HepG2 (cell line): ENCODE results near the gene PIP4K2B. TPM values are rescaled to one million over a fixed set of nuclear protein-coding genes. Genes with fewer than 3 reads are reported as not detected.

ENCODE experiments used
- ARNT2 ChIP-seq: sonication (generic); formaldehyde crosslinking; IDR thresholded peaks from 2 replicates; pipeline ENCODE4 v1.8.0; 2022; ENCODE audit warnings: mild to moderate bottlenecking, low read depth, missing genetic modification reagents, moderate library complexity
- FOSL1 ChIP-seq: sonication (generic); formaldehyde crosslinking; IDR thresholded peaks from 2 replicates; pipeline ENCODE4 v1.9.0; 2021; ENCODE audit warnings: missing genetic modification reagents, borderline replicate concordance
- FOXO1 ChIP-seq: sonication (generic); formaldehyde crosslinking; IDR thresholded peaks from 2 replicates; pipeline ENCODE4 v1.4.0; 2020; ENCODE audit warnings: missing genetic modification reagents
- GTF3A ChIP-seq: sonication (generic); formaldehyde crosslinking; conservative IDR thresholded peaks from 2 replicates; pipeline ENCODE4 v1.4.0; 2020; ENCODE audit warnings: mild to moderate bottlenecking, missing genetic modification reagents
- HOXA9 ChIP-seq: sonication (generic); formaldehyde crosslinking; IDR thresholded peaks from 2 replicates; pipeline ENCODE4 v1.8.1; 2022; ENCODE audit warnings: missing genetic modification reagents, mild to moderate bottlenecking, moderate library complexity, borderline replicate concordance
- SMARCE1 ChIP-seq: fragments of 450-650 bp; IDR thresholded peaks from 2 replicates; pipeline ENCODE4 v1.6.1; 2017; ENCODE audit warnings: borderline replicate concordance
- SP140L ChIP-seq: sonication (generic); formaldehyde crosslinking; IDR thresholded peaks from 2 replicates; pipeline ENCODE4 v1.4.0; 2020; ENCODE audit warnings: missing genetic modification reagents, borderline replicate concordance
- ZNF430 ChIP-seq: sonication (generic); formaldehyde crosslinking; IDR thresholded peaks from 2 replicates; pipeline ENCODE4 v1.9.0; 2021; ENCODE audit warnings: mild to moderate bottlenecking, missing genetic modification reagents
- ZNF552 ChIP-seq: sonication (generic); formaldehyde crosslinking; IDR thresholded peaks from 2 replicates; pipeline ENCODE4 v1.9.0; 2022; ENCODE audit warnings: missing genetic modification reagents, mild to moderate bottlenecking, borderline replicate concordance
- ZNF644 ChIP-seq: IDR thresholded peaks from 2 replicates; pipeline ENCODE4 v1.6.1; 2016; ENCODE audit warnings: low read depth
- ZNF780A ChIP-seq: sonication (generic); formaldehyde crosslinking; IDR thresholded peaks from 2 replicates; pipeline ENCODE4 v1.8.0; 2022; ENCODE audit warnings: mild to moderate bottlenecking, missing genetic modification reagents, moderate library complexity
- polyA plus RNA-seq, 8 experiments: library from polyadenylated mRNA; depleted of rRNA in 3 of 8; stranded (reverse) in 7 of 8; unstranded in 1 of 8; fragments of >200 nt; fragmentation: Illumina TruSeq in 4 of 8; extraction: Trizol in 4 of 8; gene quantifications; 2 replicates each; pipeline versions ENCODE4 v1.2.1 to v1.2.3, GENCODE V29; 2011 to 2016; ENCODE audit warnings: low read depth in 4 of 8, missing spikeins in 1 of 8, mixed read lengths in 1 of 8; ENCODE audit not compliant: insufficient read depth in 1 of 8
- total RNA-seq, 5 experiments: library from RNA; depleted of rRNA; stranded (reverse); fragments of >200 nt; fragmentation: Illumina TruSeq; extraction: Trizol; gene quantifications; 2 replicates each; pipeline ENCODE4 v1.2.3, GENCODE V29; 2016; ENCODE audit warnings: low read depth in 1 of 5
- TF ChIP-seq, protein P1 (sequence below): sonication (generic); formaldehyde crosslinking; IDR thresholded peaks from 2 replicates; pipeline ENCODE4 v1.4.0; 2020; ENCODE audit warnings: missing genetic modification reagents, borderline replicate concordance
- TF ChIP-seq, protein P2 (sequence below): sonication (generic); formaldehyde crosslinking; IDR thresholded peaks from 2 replicates; pipeline ENCODE4 v1.8.1; 2023; ENCODE audit warnings: mild to moderate bottlenecking, moderate library complexity, missing genetic modification reagents
- TF ChIP-seq, protein P3 (sequence below): sonication (generic); formaldehyde crosslinking; IDR thresholded peaks from 2 replicates; pipeline ENCODE4 v1.5.1; 2020; ENCODE audit warnings: missing genetic modification reagents, mild to moderate bottlenecking, borderline replicate concordance
- TF ChIP-seq, protein P4 (sequence below): fragments of 450-650 bp; IDR thresholded peaks from 2 replicates; pipeline ENCODE4 v1.6.1; 2016
- TF ChIP-seq, protein P5 (sequence below): fragments of 450-650 bp; IDR thresholded peaks from 2 replicates; pipeline ENCODE4 v1.6.1; 2017
- TF ChIP-seq, protein P6 (sequence below): sonication (generic); formaldehyde crosslinking; conservative IDR thresholded peaks from 2 replicates; pipeline ENCODE4 v1.4.0; 2020; ENCODE audit warnings: missing genetic modification reagents

PIP4K2B gene
- total and polyA plus RNA-seq, 2 of the 13 experiments (the other 11 are each of a cell fraction or from before 2014, with no cell fraction given), result 20.4 to 54.0 TPM

DNA sequence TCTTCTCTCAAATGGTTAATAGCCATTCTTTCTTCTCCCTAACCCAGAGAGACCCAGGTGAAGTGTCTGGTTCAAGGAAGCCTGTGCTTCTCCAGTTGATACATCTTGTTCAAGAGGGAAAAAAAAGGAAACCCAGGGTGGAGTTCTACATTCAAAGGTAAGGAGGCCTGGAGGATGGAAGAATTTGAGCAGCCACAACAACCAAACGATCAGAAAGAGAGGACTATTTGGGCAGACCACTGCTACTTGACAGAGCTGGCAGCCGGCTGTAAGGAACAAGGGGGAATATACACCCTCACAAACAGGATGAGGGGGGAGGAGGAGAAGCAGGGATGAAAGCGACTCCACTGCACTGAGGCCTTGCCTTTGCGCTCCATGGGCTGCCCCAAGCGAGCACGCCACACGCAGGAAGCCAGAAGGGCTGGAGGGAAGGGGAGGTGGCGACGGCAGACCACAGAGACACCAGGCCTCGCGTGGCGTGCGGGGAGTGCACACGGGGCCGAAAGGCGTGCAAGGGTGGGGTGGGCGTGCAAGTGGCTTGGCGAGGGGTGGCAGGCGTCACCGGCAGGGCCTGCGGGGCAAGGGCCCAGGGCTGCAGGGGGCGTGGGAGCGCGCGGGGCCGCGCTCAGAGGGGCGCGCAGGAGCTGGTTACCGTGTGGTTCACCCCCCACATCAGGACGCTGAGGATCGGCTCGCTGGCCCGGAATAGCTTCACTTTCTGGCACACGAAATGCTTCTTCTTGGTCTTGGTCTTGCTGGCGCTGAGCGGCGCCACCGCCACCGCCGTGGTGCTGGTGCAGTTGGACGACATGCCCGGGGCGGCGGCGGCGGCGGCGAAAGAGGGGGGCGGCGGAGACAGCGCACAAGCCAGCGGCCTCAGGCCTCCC lies 499 bp downstream of the PIP4K2B start (continued):
- TF ChIP-seq, protein P1, sequence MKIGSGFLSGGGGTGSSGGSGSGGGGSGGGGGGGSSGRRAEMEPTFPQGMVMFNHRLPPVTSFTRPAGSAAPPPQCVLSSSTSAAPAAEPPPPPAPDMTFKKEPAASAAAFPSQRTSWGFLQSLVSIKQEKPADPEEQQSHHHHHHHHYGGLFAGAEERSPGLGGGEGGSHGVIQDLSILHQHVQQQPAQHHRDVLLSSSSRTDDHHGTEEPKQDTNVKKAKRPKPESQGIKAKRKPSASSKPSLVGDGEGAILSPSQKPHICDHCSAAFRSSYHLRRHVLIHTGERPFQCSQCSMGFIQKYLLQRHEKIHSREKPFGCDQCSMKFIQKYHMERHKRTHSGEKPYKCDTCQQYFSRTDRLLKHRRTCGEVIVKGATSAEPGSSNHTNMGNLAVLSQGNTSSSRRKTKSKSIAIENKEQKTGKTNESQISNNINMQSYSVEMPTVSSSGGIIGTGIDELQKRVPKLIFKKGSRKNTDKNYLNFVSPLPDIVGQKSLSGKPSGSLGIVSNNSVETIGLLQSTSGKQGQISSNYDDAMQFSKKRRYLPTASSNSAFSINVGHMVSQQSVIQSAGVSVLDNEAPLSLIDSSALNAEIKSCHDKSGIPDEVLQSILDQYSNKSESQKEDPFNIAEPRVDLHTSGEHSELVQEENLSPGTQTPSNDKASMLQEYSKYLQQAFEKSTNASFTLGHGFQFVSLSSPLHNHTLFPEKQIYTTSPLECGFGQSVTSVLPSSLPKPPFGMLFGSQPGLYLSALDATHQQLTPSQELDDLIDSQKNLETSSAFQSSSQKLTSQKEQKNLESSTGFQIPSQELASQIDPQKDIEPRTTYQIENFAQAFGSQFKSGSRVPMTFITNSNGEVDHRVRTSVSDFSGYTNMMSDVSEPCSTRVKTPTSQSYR (CRISPR knock-in tag), result peak; percentile 19; the same call in 1 of the 2 replicates
- no peak for TF ChIP-seq ZNF552 (CRISPR knock-in tag)
- TF ChIP-seq GTF3A (CRISPR knock-in tag), result no peak
- TF ChIP-seq FOXO1, result 0 out of 2 replicates have a peak, but pooled peaks have one; percentile 7
- TF ChIP-seq, protein P2, sequence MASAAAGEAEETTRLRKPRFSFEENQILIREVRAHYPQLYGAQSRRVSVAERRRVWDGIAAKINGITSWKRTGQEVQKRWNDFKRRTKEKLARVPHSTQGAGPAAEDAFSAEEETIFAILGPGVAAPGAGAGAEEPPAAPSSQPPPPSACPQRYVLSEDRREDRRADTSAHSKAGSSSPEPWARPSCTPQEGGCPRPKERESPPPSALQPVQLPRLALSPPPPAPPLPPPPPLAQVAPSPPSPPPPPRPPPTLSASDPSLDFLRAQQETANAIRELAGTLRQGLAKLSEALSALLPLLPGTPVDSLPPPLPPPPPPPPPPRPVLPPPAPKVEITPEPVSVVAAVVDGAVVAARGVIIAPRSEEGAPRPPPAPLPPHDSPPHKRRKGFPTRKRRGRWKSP, result peak; percentile 62; the same call in 1 of the 2 replicates
- TF ChIP-seq ZNF780A, result no peak
- no peak for TF ChIP-seq ARNT2 (CRISPR knock-in tag)
- no peak for TF ChIP-seq SMARCE1
- TF ChIP-seq HOXA9 (CRISPR knock-in tag), result no peak
- TF ChIP-seq SP140L, result no peak
- no peak for TF ChIP-seq FOSL1 (CRISPR knock-in tag)
- no peak for TF ChIP-seq ZNF644 (CRISPR knock-in tag)
- TF ChIP-seq, protein P3, sequence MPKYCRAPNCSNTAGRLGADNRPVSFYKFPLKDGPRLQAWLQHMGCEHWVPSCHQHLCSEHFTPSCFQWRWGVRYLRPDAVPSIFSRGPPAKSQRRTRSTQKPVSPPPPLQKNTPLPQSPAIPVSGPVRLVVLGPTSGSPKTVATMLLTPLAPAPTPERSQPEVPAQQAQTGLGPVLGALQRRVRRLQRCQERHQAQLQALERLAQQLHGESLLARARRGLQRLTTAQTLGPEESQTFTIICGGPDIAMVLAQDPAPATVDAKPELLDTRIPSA (CRISPR knock-in tag), result peak; percentile 76; the same call in 1 of the 2 replicates
- TF ChIP-seq ZNF430, result peak; percentile 39; the same call in 1 of the 2 replicates
- TF ChIP-seq, protein P4, sequence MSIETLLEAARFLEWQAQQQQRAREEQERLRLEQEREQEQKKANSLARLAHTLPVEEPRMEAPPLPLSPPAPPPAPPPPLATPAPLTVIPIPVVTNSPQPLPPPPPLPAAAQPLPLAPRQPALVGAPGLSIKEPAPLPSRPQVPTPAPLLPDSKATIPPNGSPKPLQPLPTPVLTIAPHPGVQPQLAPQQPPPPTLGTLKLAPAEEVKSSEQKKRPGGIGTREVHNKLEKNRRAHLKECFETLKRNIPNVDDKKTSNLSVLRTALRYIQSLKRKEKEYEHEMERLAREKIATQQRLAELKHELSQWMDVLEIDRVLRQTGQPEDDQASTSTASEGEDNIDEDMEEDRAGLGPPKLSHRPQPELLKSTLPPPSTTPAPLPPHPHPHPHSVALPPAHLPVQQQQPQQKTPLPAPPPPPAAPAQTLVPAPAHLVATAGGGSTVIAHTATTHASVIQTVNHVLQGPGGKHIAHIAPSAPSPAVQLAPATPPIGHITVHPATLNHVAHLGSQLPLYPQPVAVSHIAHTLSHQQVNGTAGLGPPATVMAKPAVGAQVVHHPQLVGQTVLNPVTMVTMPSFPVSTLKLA, result no peak
- TF ChIP-seq, protein P5, sequence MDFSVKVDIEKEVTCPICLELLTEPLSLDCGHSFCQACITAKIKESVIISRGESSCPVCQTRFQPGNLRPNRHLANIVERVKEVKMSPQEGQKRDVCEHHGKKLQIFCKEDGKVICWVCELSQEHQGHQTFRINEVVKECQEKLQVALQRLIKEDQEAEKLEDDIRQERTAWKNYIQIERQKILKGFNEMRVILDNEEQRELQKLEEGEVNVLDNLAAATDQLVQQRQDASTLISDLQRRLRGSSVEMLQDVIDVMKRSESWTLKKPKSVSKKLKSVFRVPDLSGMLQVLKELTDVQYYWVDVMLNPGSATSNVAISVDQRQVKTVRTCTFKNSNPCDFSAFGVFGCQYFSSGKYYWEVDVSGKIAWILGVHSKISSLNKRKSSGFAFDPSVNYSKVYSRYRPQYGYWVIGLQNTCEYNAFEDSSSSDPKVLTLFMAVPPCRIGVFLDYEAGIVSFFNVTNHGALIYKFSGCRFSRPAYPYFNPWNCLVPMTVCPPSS, result no peak
- TF ChIP-seq, protein P6, sequence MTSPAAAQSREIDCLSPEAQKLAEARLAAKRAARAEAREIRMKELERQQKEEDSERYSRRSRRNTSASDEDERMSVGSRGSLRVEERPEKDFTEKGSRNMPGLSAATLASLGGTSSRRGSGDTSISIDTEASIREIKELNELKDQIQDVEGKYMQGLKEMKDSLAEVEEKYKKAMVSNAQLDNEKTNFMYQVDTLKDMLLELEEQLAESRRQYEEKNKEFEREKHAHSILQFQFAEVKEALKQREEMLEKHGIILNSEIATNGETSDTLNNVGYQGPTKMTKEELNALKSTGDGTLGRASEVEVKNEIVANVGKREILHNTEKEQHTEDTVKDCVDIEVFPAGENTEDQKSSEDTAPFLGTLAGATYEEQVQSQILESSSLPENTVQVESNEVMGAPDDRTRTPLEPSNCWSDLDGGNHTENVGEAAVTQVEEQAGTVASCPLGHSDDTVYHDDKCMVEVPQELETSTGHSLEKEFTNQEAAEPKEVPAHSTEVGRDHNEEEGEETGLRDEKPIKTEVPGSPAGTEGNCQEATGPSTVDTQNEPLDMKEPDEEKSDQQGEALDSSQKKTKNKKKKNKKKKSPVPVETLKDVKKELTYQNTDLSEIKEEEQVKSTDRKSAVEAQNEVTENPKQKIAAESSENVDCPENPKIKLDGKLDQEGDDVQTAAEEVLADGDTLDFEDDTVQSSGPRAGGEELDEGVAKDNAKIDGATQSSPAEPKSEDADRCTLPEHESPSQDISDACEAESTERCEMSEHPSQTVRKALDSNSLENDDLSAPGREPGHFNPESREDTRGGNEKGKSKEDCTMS (CRISPR knock-in tag), result no peak
